Stomach (tissue), 9 donors: Measurements from ENCODE around the gene INKA2. TPM values are rescaled to one million over a fixed set of nuclear protein-coding genes. Genes with fewer than 3 reads are reported as not detected.
A peak's percentile ranks its signal among the peaks of the same experiment; 100 is the strongest.

Source experiments
- DNase-seq, 2 donors: peaks; one replicate each; pipeline versions ENCODE4 v3.0.0 to v3.0.0-alpha.2; 2013 to 2019
- H3K27ac ChIP-seq, 5 donors: fragments of 200-600 bp in 4 of 5; sonication (generic) in 4 of 5; one replicate each; pipeline ENCODE4 v1.5.1; 2013 to 2019; ENCODE audit warnings: mild to moderate bottlenecking in 1 of 5, moderate library complexity in 1 of 5
- H3K27me3 ChIP-seq, 3 donors: fragments of 200-600 bp; sonication (generic); one replicate each; pipeline ENCODE4 v1.5.1; 2017 to 2019; ENCODE audit warnings: mixed run types in 1 of 3
- H3K36me3 ChIP-seq, 4 donors: fragments of 200-600 bp; sonication (generic); 1 replicate in 3 of 4; 2 replicates in 1 of 4; pipeline ENCODE4 v1.5.1; 2016 to 2019
- H3K4me1 ChIP-seq, 4 donors: fragments of 200-600 bp; sonication (generic); one replicate each; pipeline ENCODE4 v1.5.1; 2016 to 2019
- H3K4me3 ChIP-seq, 4 donors: fragments of 200-600 bp; sonication (generic) in 3 of 4; one replicate each; pipeline ENCODE4 v1.5.1; 2016 to 2019; ENCODE audit warnings: mild to moderate bottlenecking in 1 of 4
- H3K9me3 ChIP-seq, 4 donors: fragments of 200-600 bp; sonication (generic); one replicate each; pipeline ENCODE4 v1.5.1; 2016 to 2019
- EP300 ChIP-seq: sonication (generic); formaldehyde crosslinking; IDR thresholded peaks from one replicate; pipeline ENCODE4 v1.6.1; 2017; ENCODE audit warnings: antibody characterized with exemption
- POLR2A ChIP-seq, 4 donors: fragments of 450-650 bp; IDR thresholded peaks; one replicate each; pipeline ENCODE4 v1.6.1; 2016; ENCODE audit warnings: antibody characterized with exemption in 4 of 4, control low read depth in 2 of 4, mild to moderate bottlenecking in 1 of 4, moderate library complexity in 1 of 4
- POLR2AphosphoS5 ChIP-seq, 3 donors: sonication (generic); formaldehyde crosslinking; IDR thresholded peaks; one replicate each; pipeline ENCODE4 v1.6.1; 2016; ENCODE audit warnings: antibody characterized with exemption in 3 of 3
- WGBS, 5 donors: extraction: QIAGEN DNeasy Blood & Tissue Kit in 3 of 5; methylation state at CpG; one replicate each; pipeline versions ENCODE4 v1.1.5 to v1.1.7; 2013 to 2018; 5-methylcytosine and 5-hydroxymethylcytosine counted together
- intact Hi-C: fragments of 100-400 bp; cut with DNase I; formaldehyde crosslinking; loops from one replicate; pipeline ENCODE4 v1.15.1; 2023; ENCODE audit warnings: low total_unique reads
- polyA plus RNA-seq, 3 donors: library from polyadenylated mRNA; stranded (reverse); fragments of 200-250 nt; gene quantifications; one replicate each; pipeline ENCODE4 v1.2.3, GENCODE V29; 2013
- total RNA-seq, 5 donors: library from RNA; depleted of rRNA; stranded (reverse); fragments of >200 nt; gene quantifications; one replicate each; pipeline versions ENCODE4 v1.1.0 to v1.2.3, GENCODE V29; 2014 to 2016
- TF ChIP-seq, protein P1 (sequence below), 7 experiments: fragments of 450-650 bp in 4 of 7; fragments of 200-600 bp in 3 of 7; sonication (generic) in 3 of 7; IDR thresholded peaks; one replicate each; pipeline ENCODE4 v1.5.1; 2016 to 2019; ENCODE audit warnings: antibody characterized with exemption in 7 of 7, control low read depth in 2 of 7, mild to moderate bottlenecking in 1 of 7
- donor health status: healthy with polysubstance abuse.
- donor health status: Bipolar disorder and iron deficiency.
- donor health status: healthy.

INKA2 gene
- total and polyA plus RNA-seq, 8 donors: 1.0 to 6.1 (median 3.2) TPM

DNA sequence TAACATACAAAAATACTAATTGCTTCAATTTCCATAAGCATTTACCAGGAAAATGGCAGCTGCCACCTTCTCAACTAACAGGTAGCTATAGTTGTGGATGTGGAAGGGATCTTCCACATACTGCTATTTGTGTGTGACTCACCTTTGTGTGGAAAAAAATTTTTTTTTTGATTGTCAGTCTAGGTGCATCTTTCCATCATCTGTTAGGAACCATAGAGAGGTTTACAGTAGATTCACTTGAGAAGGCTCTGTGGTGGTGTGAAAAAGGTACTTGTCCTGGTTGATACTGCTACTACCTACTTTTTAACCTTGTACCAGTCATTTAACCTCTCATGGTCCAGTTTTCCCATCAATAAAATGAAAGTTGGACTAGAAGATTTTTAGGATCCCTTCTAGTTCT lies 29.4 kb upstream of the INKA2 start:
- no peak for DNase-seq
- no peaks in the 10 kb centered on the region for H3K9me3 ChIP-seq
- no peaks in the 10 kb centered on the region for H3K27me3 ChIP-seq
- intact Hi-C loops: loop anchor here (10.0 kb wide), 1 partner anchor 54 kb away; no protein-coding TSS in a partner anchor
- H3K4me1 ChIP-seq: peaks cover 0 to 6% (median 3%) of the 10 kb centered on the region in 4 donors
- no peak overlapping the region for H3K4me3 ChIP-seq
- peak overlapping the region in 1 of 5 donors; percentile 19 for H3K27ac ChIP-seq
- TF ChIP-seq POLR2AphosphoS5 (IDR thresholded peaks at IDR 0.05) (no peak), POLR2A (IDR thresholded peaks at IDR 0.05) (no peak), EP300 (no peak)
- TF ChIP-seq, protein P1, sequence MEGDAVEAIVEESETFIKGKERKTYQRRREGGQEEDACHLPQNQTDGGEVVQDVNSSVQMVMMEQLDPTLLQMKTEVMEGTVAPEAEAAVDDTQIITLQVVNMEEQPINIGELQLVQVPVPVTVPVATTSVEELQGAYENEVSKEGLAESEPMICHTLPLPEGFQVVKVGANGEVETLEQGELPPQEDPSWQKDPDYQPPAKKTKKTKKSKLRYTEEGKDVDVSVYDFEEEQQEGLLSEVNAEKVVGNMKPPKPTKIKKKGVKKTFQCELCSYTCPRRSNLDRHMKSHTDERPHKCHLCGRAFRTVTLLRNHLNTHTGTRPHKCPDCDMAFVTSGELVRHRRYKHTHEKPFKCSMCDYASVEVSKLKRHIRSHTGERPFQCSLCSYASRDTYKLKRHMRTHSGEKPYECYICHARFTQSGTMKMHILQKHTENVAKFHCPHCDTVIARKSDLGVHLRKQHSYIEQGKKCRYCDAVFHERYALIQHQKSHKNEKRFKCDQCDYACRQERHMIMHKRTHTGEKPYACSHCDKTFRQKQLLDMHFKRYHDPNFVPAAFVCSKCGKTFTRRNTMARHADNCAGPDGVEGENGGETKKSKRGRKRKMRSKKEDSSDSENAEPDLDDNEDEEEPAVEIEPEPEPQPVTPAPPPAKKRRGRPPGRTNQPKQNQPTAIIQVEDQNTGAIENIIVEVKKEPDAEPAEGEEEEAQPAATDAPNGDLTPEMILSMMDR (IDR thresholded peaks at IDR 0.05): no peak
- H3K36me3 ChIP-seq: peaks cover 29 to 51% (median 47%) of the 10 kb centered on the region in 4 donors

DNA sequence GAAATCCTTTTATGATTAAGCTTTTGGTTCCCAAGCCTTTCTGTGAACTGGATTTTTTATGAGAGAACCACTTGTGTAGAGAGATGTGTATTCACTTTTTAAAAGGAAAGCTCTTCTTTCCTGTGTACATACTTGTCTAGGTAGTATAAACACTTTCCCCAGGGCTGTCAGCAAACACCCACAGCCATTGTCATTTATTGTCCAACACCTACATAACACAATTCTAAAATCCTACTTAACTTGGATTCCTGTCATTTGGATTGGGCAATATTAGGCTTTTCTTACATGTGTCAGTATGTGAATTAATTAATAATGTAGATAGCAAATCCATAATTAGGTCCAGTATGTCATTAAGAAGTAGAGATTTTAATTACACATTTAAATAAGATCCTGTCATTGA lies 28.8 kb upstream of the INKA2 start:
- no peak for DNase-seq
- no peaks in the 10 kb centered on the region for H3K27me3 ChIP-seq
- H3K4me3 ChIP-seq: no peak overlapping the region
- H3K4me1 ChIP-seq: peaks cover 0 to 6% (median 3%) of the 10 kb centered on the region in 4 donors
- H3K36me3 ChIP-seq: peaks cover 34 to 57% (median 53%) of the 10 kb centered on the region in 4 donors
- TF ChIP-seq POLR2A (IDR thresholded peaks at IDR 0.05): no peak
- TF ChIP-seq, protein P1 (IDR thresholded peaks at IDR 0.05): no peak
- no peak for TF ChIP-seq POLR2AphosphoS5 (IDR thresholded peaks at IDR 0.05)
- no peak for TF ChIP-seq EP300
- intact Hi-C loops: loop anchor here (10.0 kb wide), 1 partner anchor 53 kb away; no protein-coding TSS in a partner anchor
- H3K27ac ChIP-seq: no peak overlapping the region
- H3K9me3 ChIP-seq: no peaks in the 10 kb centered on the region

DNA sequence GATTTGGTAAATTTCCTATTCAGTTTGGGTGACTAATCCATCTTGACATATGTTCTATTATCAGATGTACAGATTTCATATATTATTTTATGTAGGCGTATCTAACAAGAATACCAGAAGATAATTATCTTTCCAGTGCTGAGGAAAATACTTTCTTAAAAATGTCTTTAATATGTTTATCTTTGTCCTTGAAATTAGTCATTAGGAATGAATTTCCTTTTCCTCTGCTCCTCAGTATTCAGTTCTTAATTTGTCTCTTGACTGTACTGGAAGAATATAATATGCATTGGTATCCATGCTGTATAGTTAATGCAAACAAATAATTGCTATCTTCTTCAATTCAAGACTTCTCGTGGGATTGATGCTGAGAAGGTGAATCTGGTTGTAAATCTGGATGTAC lies 23.1 kb upstream of the INKA2 start:
- no peaks in the 10 kb centered on the region for H3K27me3 ChIP-seq
- TF ChIP-seq POLR2AphosphoS5 (IDR thresholded peaks at IDR 0.05): no peak
- H3K4me3 ChIP-seq: no peak overlapping the region
- no peak for DNase-seq
- intact Hi-C loops: loop anchor here (10.0 kb wide), 1 partner anchor 48 kb away; no protein-coding TSS in a partner anchor
- no peaks in the 10 kb centered on the region for H3K9me3 ChIP-seq
- no peak overlapping the region for H3K27ac ChIP-seq
- H3K36me3 ChIP-seq: peaks cover 54 to 93% (median 90%) of the 10 kb centered on the region in 4 donors
- WGBS, 5 donors: 91 to 97% (median 95%) methylated on average over 2 of the region's 2 CpGs
- peaks cover 0 to 16% (median 3%) of the 10 kb centered on the region in 4 donors for H3K4me1 ChIP-seq

DNA sequence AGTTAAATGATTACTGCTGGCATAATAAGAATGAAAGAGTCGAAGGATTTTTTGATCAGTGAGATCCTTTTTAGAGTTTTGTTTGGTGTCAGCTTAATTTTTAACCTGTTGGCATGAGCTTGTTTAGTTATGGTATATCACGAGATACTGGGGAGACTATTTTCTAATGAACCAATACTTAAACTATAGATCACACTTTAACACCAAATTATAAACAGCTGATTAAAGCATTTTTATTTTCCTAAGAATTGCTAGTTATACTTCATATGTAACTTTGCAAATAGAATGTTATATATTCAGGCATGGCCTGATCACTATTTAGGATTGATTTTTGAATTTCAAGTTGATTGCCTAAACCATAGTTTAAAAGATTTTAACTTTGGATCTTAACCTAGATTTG lies 22.5 kb upstream of the INKA2 start:
- Histone ChIP-seq H3K27ac (no peak overlapping the region), H3K4me1 (peaks cover 4 to 22% (median 8%) of the 10 kb centered on the region in 4 donors), H3K36me3 (peaks cover 52 to 89% (median 84%) of the 10 kb centered on the region in 4 donors), H3K4me3 (no peak overlapping the region), H3K27me3 (no peaks in the 10 kb centered on the region), H3K9me3 (no peaks in the 10 kb centered on the region)
- TF ChIP-seq POLR2AphosphoS5 (IDR thresholded peaks at IDR 0.05): no peak
- no peak for TF ChIP-seq EP300
- TF ChIP-seq, protein P1 (IDR thresholded peaks at IDR 0.05): no peak
- TF ChIP-seq POLR2A (IDR thresholded peaks at IDR 0.05): no peak
- intact Hi-C loops: loop anchor here (10.0 kb wide), 1 partner anchor 47 kb away; no protein-coding TSS in a partner anchor
- 45 to 68% (median 62%) methylated on average over 2 of the region's 2 CpGs for WGBS, 5 donors
- no peak for DNase-seq

DNA sequence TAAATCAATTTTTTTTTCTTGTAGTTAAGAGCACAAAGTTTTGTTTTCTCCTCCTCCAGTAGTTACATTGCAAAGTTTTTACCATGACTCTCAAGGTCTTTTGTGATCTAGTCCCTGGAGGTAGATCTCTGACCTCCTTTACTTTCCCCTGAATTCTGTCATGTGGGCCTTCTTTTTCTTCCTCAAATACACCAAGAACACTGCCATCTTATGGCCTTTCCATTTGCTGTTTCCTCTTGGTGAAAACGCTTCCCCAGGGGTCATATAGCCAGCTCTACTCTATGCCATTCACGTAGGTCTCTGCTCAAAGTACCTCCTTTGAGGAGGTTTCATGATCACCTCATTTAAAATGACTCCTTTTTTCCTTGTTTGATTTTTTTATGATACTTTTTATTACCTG lies 19.2 kb upstream of the INKA2 start:
- intact Hi-C loops: no loop called here
- Histone ChIP-seq H3K27me3 (no peaks in the 10 kb centered on the region), H3K9me3 (no peaks in the 10 kb centered on the region), H3K36me3 (peaks cover 24 to 56% (median 50%) of the 10 kb centered on the region in 4 donors), H3K27ac (no peak overlapping the region), H3K4me1 (peaks cover 8 to 37% (median 22%) of the 10 kb centered on the region in 4 donors), H3K4me3 (no peak overlapping the region)
- TF ChIP-seq POLR2AphosphoS5 (IDR thresholded peaks at IDR 0.05) (no peak), POLR2A (IDR thresholded peaks at IDR 0.05) (no peak), EP300 (no peak)
- TF ChIP-seq, protein P1 (IDR thresholded peaks at IDR 0.05): no peak
- no peak for DNase-seq
- WGBS, 5 donors: 55 to 75% (median 68%) methylated on average over 2 of the region's 2 CpGs
